IPS-NIHi11 (cell line): ENCODE data around the gene MMRN2.

Source experiments
- DNase-seq: peaks from one replicate; pipeline ENCODE4 v3.0.0; 2012; ENCODE audit warnings: mixed read lengths, low spot score

The MMRN2 gene

DNA sequence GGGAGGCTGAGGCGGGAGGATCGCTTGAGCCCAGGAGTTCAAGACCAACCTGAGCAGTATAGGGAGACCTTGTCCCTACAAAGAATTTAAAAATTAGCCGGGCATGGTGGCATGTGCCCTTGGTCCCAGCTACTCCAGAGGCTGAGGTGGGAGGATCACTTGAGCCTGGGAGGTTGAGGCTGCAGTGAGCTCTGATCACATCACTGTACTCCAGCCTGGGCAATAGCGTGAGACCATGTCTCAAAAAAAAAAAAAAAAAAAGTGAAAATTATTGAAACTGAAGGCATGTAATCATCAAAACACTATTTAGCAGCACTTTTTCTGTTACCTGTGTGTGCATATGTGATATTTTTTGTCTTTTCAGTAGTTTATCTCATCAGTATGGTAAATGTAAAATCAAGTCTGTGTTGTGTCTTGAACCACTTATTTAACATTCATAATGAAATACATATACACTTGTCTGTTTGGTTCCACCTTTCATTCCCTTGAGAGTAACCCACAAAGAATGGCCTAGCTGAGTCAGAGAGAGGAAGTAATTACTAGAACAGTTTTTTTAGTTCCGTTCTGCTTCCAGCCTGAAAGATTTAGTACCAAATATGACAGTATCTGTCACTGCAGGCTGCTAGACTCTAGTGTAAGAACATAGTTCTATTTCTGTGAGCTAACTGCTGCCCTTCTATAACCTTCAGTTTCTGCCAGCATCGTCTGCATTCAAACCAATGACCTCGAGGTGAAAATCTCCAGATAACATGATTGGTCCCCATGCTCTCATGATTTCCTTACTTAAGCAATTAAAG lies 68.6 kb downstream of the MMRN2 start:
- DNase-seq = no peak
